HG03575 (cell line): ENCODE data around the gene HESX1.

ENCODE experiments used
- ATAC-seq: cut with Tn5 transposase; IDR thresholded peaks from one replicate; pipeline ENCODE4 v1.9.1; 2021; ENCODE audit not compliant: unreplicated experiment, insufficient number of reproducible peaks, low FRiP score; ENCODE audit errors: extremely low read depth

The HESX1 gene

GRCh38 chr3:57152151-57153143, 47.3 kb downstream of the HESX1 start:
- no peak for ATAC-seq

GRCh38 chr3:57151749-57152148, 48.0 kb downstream of the HESX1 start:
- ATAC-seq = no peak

GRCh38 chr3:57151021-57151449, 48.7 kb downstream of the HESX1 start:
- no peak for ATAC-seq

GRCh38 chr3:57150113-57150581, 49.6 kb downstream of the HESX1 start:
- ATAC-seq = no peak
